ENCODE measurements around the gene PLPPR3. TPM values are rescaled to one million over a fixed set of nuclear protein-coding genes. Genes with fewer than 3 reads are reported as not detected.
"Not testable (repeated sequence)": the region's sequence is repeated elsewhere in the genome, so short reads cannot be mapped to it uniquely, and the experiment has no call there.

The PLPPR3 gene
- polyA plus RNA-seq, 3 donors, result 9.5 to 12.3 (median 11.1) TPM

DNA sequence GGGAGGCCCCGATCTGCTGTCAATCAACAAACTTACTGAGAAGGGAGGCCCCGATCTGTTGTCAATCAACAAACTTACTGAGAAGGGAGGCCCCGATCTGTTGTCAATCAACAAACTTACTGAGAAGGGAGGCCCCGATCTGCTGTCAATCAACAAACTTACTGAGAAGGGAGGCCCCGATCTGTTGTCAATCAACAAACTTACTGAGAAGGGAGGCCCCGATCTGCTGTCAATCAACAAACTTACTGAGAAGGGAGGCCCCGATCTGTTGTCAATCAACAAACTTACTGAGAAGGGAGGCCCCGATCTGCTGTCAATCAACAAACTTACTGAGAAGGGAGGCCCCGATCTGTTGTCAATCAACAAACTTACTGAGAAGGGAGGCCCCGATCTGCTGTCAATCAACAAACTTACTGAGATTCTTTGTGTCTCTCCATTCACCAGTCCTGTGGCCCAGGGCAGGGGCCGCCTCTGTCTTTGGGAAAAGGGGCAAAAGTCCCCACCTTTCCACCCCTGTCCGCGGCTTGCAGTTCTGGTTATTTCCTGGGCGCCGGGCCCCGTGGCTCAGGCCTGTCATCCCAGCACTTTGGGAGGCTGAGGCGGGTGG lies 32.0 kb upstream of the PLPPR3 start:
- DNase-seq (ENCODE audit: low read depth in 3 of 3, low spot score in 2 of 3), result not testable (repeated sequence)

DNA sequence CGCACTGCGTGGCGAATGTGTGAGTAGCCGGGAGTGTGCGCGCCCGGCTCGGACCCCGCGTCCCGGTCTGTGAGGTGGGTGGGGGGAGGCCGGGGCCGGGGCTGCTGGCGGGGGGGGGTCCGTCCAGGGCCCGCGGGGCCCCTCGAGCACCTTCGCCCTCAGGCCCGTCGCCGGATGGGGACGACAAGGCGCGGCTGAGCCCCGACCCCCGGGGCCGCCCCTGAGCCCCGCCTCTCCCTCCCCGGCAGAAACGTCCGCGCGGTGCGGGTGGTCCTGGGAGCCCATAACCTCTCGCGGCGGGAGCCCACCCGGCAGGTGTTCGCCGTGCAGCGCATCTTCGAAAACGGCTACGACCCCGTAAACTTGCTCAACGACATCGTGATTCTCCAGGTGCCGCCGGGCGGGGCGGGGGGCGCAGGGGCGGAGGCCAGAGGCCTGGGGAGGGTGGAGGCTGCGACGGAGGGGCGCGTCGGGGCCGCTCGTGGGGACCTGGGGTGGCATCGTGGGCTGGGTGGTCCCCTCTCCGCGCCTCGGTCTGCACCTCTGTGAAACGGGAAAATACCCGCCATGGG lies 31.3 kb upstream of the PLPPR3 start:
- no peak for DNase-seq (ENCODE audit: low read depth in 3 of 3, low spot score in 2 of 3)

DNA sequence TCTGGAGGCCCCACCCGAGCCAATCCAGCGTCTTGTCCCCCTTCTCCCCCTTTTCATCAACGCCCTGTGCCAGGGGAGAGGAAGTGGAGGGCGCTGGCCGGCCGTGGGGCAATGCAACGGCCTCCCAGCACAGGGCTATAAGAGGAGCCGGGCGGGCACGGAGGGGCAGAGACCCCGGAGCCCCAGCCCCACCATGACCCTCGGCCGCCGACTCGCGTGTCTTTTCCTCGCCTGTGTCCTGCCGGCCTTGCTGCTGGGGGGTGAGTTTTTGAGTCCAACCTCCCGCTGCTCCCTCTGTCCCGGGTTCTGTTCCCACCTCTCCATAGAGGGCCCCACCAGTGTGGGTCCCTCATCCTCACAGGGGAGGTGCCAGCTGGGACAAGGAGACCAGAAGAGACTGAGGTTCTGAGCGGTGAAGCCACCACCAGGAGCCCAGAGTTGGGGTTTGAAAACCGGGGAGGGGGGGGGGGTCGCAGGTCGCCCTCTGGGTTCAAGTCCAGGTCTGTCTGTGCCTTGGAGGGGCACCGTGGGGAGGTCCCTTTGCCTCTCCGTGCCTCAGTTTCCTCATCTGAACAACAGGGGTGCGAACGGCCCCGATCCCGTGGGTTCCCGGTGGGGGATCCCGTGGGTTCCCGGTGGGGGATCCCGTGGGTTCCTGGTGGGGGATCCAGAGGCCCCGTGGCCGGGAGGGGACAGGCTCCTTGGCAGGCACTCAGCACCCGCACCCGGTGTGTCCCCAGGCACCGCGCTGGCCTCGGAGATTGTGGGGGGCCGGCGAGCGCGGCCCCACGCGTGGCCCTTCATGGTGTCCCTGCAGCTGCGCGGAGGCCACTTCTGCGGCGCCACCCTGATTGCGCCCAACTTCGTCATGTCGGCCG lies 30.6 kb upstream of the PLPPR3 start, which contains the start of gene ELANE:
Gene ELANE (plus strand): TSS at position 168 of the 878 bp plus-strand sequence. CDS start 26 bp downstream, at position 194.
- no peak for DNase-seq (ENCODE audit: low read depth in 3 of 3, low spot score in 2 of 3)

DNA sequence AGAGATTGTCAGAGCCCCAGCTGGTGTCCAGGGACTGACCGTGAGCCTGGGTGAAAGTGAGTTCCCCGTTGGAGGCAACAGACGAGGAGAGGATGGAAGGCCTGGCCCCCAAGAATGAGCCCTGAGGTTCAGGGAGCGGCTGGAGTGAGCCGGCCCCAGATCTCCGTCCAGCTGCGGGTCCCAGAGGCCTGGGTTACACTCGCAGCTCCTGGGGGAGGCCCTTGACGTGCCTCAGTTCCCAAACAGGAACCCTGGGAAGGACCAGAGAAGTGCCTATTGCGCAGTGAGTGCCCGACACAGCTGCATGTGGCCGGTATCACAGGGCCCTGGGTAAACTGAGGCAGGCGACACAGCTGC lies 29.2 kb upstream of the PLPPR3 start:
- no peak for DNase-seq (ENCODE audit: low read depth in 3 of 3, low spot score in 2 of 3)

DNA sequence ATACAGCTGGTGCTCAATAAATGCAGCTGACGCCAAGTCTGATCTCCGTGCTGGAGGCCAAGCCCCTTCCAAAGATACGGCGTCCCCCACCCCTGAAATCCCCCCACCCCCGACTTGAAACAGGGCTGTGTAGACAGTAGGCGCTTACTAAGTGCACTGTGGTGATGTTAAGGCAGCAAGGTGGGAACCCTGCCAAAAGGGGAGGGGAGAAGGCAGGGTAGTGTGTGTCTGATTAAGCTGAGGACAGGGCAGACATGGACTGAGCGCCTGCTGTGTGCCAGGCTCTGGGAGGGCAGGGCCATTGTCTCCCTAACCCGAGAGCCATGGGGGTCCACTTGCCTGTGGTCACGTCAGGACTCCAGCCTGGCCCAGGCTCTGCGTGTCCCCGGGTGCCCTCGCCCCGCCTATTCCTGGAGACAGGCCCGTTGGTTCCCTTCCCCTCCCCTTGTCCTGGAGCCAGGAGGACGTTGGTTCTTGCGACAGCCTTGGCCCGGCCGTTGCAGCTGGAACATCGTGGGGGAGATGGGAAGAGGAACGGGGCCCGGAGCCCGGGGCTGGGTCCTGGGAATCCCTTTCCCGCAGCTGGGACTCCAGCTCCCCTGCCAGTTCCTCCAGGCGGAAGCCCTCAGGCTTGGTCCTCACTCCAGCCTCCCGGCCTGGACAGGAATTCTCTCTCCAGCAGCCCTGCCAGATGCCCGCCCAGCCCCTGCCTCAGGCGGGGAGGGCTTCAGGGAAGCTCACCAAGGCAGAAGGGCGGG lies 28.6 kb upstream of the PLPPR3 start:
- no peak for DNase-seq (ENCODE audit: low read depth in 3 of 3, low spot score in 2 of 3)

DNA sequence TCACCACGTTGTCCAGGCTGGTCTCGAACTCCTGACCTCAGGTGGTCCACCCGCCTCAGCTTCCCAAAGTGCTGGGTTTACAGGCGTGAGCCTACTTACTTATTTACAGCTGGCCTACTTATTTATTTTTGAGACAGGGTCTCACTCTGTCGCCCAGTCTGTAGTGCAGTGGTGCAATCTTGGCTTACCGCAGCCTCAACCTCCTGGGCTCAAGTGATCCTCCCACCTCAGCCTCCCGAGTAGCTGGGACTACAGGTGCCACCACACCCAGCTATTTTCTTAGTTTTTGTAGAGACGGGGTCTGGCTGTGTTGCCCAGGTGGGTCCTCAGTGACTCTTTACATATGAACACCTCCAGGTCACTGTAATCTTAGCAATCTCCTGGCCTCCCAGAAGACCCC lies 27.4 kb upstream of the PLPPR3 start:
- DNase-seq (ENCODE audit: low read depth in 3 of 3, low spot score in 2 of 3), result not testable (repeated sequence)

DNA sequence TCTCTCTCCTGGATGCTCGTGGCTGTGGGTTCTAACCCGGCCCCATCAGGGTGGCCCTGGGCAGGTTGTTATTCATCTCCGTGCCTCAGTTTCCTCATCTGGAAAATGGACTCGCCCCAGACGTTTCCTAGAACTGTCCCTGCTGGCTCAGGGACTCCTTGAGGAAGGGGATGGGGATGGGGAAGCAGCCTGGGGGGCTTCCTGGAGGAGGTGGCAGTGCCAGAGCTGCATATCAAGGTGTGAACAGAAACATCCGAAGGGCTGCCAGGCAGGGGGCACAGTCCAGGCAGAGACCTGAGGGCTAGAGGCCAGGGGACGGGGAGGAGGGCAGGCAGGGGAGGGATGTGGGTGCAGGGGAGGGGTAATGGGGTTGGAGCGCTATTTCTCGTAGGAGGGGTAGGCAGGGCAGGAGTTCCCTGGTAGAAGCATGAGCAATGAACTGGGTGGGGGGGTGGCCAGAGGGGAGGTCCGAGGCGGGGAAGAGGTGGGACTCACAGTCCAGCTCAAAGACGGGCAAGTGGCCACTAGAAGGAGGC lies 26.7 kb upstream of the PLPPR3 start:
- DNase-seq (ENCODE audit: low read depth in 3 of 3, low spot score in 2 of 3), result no peak

DNA sequence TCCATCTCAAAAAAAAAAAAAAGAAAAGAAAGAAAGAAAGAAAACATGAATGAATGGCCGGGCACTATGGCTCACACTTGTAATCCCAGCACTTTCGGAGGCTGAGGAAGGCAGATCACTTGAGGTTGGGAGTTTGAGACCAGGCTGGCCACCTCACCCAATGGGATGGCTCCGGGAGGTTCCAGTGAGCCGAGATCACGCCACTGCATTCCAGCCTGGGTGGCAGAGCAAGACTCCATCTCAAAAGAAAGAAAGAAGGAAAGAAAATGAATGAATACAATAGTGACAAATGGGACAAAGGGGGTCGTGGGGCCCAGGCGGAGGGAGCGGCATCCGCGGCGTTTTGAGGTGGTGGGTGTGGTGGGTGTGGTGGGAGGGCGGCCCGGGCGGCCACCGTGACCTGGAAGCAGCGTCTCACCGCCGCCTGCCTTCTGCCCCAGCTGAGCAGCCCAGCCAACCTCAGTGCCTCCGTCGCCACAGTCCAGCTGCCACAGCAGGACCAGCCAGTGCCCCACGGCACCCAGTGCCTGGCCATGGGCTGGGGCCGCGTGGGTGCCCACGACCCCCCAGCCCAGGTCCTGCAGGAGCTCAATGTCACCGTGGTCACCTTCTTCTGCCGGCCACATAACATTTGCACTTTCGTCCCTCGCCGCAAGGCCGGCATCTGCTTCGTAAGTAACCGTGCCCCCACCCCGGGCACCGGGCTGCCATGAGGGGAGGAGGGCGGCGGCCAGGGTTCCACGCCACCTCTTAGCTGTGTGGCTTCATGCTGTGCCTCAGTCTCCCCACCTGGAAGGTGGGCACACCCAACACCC lies 24.2 kb upstream of the PLPPR3 start:
- DNase-seq (ENCODE audit: low read depth in 3 of 3, low spot score in 2 of 3), result no peak

DNA sequence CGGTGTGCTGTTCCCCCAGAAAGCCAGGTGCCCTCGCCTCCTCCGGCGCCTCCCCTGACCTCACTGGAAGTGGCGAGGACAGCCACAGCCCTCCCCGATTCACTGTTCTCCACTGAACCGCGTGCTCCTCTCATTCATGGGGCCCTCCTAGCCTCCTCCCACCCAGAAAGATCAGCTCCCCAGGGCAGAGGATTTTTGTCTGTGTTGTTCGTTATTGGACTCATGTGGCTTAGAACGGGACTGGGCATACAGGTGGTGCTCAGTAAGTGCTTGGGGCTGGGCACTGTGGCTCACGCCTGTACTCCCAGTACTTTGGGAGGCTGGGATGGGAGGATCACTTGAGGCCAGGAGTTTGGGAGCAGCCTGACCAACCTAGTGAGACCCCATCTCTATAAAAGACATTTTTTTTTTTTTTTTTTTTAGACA lies 22.8 kb upstream of the PLPPR3 start:
- no peak for DNase-seq (ENCODE audit: low read depth in 3 of 3, low spot score in 2 of 3)

DNA sequence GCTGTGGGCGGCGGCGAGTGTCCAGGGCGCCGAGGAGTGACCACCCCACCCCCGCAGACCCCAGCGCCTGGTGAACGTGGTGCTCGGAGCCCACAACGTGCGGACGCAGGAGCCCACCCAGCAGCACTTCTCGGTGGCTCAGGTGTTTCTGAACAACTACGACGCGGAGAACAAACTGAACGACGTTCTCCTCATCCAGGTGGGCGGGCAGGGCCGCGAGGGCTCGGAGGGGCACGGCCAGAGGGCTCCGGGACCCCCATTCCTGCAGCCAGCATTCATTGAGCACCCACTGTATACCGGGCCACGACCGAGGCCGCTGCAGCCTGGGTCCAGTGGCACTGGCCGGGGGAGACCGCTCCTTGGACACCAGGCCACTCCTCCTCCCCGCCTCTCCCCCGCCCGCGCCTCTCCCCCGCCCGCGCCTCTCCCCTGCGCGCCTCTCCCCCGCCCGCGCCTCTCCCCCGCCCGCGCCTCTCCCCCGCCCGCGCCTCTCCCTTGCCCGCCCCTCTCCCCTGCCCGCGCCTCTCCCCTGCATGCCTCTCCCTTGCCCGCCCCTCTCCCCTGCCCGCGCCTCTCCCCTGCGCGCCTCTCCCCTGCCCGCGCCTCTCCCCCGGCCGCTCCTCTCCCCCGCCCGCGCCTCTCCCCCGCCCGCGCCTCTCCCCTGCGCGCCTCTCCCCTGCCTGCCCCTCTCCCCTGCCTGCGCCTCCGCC lies 22.2 kb upstream of the PLPPR3 start:
- no peak for DNase-seq (ENCODE audit: low read depth in 3 of 3, low spot score in 2 of 3)

DNA sequence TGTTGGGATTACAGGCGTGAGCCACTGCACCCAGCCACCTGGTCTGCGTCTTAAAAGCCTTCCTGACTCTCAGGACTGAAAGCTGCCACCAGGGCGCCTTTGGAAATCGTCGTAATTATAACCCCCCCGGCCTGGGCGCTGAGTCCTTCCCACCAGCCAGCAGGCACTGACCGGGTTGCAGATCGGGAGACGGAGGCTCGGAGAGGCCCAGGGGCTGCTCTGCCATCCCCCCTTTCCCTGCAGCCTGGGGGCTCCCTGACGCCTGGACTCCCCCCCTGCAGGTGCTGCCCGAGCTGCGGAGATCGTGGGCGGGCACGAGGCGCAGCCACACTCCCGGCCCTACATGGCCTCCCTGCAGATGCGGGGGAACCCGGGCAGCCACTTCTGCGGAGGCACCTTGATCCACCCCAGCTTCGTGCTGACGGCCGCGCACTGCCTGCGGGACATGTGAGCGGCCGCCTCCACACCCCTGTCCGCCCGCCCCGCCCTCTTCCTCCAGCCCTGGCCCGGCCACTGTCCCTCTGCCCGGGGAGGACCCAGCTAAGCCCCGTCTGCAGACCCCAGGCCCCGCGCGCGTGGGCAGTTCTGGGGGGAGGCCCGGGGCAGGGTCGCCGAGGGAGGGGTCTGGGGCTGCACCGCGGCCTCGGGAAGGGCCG lies 21.6 kb upstream of the PLPPR3 start:
- no peak for DNase-seq (ENCODE audit: low read depth in 3 of 3, low spot score in 2 of 3)

DNA sequence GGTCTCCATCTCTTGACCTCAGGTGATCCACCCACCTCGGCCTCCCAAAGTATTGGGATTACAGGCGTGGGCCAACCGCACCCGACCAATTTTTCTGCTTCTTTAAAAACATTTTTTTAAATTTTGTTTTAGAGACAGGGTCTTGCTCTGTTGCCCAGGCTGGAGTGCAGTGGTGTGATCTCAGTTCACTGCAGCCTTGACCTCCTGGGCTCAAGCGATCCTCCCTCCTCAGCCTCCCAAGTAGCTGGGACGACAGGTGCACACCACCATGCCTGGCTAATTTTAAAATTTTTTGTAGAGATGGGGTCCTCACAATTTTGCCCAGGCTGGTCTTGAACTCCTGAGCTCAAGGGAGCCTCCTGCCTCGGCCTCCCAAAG lies 21.0 kb upstream of the PLPPR3 start:
- DNase-seq (ENCODE audit: low read depth in 3 of 3, low spot score in 2 of 3), result not testable (repeated sequence)

DNA sequence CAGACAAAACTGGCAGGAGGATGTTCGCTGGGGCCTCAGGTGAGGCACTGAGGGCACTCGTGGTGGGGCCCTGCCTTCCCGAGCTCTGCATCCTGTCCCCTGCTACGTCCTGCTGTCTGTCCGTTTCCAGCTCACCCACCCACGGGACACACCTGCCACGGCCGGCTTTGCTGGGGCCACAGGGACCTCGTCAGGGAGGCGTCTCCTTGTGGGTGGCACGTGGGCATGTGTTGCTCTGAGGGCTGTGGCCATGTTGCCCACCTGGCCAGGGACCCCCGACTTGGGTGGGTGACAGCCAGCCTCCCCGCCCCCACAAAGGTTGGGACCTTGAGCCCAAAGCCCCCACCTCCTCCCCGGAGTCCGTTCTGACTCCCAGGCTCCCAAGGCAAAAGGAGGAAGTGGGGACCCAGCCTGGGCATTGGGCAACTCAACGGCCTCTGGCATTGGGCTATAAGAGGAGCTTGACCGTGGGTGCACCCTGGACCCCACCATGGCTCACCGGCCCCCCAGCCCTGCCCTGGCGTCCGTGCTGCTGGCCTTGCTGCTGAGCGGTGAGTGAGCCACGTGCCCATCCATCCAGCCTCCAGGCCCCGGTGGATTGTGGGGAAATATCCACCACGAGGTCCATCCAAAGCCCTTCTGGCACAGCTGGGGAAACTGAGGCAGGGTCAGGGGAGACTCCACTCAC lies 18.9 kb upstream of the PLPPR3 start, which contains the start of gene PRTN3:
Gene PRTN3 (plus strand): TSS at position 481 of the 688 bp plus-strand sequence. CDS start 10 bp downstream, at position 491.
- no peak for DNase-seq (ENCODE audit: low read depth in 3 of 3, low spot score in 2 of 3)

DNA sequence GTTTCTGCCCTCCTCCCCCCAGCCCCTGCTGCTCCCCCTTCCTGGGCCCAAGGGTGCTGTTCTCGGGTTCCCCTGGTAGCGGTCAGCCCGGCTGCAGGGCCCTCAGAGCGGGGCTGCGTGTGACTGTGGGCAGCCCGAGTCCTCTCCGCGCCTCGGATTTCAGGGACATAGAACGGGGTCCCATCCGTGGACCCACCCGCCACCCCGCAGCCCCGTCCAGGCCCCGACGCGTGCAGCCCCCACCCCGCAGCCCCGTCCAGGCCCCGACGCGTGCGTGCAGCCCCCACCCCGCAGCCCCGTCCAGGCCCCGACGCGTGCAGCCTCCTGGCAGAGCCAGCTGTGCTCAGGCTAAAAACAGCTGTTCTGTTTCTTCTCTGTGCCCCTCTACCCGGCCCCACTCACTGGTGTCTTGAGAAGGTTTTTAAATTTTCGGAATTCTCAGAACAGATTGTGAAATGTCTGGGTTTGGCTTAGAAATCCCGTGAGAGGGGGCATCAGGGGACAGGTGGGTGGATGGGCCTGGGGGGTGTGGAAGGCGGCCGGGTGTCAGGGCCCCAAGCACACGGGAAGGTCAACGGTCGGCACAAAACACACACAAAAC lies 13.6 kb upstream of the PLPPR3 start:
- no peak for DNase-seq (ENCODE audit: low read depth in 3 of 3, low spot score in 2 of 3)

DNA sequence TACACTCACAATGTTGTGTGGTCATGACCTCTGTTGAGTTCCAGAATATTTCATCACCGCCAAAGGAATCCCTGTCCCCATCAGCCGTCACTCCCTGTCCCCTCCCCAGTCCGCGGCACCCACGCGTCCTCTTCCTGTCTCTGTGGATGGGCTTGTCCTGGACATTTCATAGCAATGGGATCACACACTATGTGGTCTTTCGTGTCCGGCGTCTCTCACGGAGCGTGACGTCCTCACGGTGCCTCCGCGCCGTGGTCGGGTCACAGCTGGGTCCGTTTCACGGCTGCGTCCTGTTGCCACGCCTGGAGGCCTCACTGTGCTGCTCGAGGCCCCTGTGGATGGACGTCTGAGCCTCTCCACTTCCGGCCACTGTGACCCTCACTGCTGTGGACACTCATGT lies 12.5 kb upstream of the PLPPR3 start:
- no peak for DNase-seq (ENCODE audit: low read depth in 3 of 3, low spot score in 2 of 3)

DNA sequence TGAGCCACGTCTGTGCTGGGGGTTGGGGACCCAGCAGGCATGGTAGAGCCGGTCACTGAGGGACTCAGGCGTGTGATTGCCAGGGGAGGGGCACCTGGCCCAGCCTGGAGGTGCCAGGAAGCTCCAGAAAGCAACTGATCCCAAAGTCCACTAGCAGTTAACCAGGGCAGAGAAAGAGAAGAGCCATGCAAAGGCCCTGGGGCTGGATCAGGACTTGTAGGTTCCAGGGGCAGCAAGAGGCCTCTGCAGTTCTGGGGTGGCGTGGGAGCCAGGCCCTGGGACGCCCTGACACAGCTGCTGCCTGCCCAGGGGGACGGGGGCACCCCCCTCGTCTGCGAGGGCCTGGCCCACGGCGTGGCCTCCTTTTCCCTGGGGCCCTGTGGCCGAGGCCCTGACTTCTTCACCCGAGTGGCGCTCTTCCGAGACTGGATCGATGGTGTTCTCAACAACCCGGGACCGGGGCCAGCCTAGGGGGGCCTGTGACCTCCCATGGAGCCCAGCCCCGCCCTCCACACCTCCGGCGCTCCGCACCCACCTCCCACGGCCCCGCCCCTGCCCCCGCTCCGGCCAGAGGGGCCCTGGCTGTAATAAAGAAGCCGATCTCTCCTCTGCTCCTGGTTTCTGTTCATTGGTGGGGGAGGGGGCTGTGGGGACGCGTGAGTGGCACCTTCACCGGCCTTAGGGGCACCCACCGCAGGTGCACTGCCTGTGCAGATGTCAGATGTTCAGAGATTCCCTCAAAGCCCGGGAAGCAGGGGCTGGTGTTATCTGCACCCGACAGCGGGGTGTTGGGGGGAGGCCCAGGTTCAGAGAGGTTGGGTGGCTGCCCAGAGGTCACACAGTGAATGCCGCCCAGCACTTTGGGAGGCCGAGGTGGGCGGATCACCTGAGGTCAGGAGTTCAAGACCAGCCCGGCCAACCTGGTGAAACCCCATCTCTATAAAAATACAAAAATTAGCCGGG lies 9.9 kb upstream of the PLPPR3 start:
- DNase-seq (ENCODE audit: low read depth in 3 of 3, low spot score in 2 of 3), result no peak

Data from right renal cortex interstitium (tissue), 3 donors.